ENCODE data around the gene CDKN1A. TPM values are rescaled to one million over a fixed set of nuclear protein-coding genes. Genes with fewer than 3 reads are reported as not detected.
"Not testable (repeated sequence)": the region's sequence is repeated elsewhere in the genome, so short reads cannot be mapped to it uniquely, and the experiment has no call there.

CDKN1A gene
- total RNA-seq, 4 donors from 2014 or later = 49.7 to 137 (median 81.7) TPM

- H3K9me3 ChIP-seq = no peaks in the 10 kb centered on the region
- ATAC-seq = no peak
- no peaks in the 10 kb centered on the region for H3K36me3 ChIP-seq
- no peak overlapping the region for H3K27ac ChIP-seq
- WGBS, 2 donors (ENCODE audit: low coverage in 1 of 2) = 34 to 68% methylated on average over 4 to 11 of the region's 13 CpGs
- no peaks in the 10 kb centered on the region for H3K4me1 ChIP-seq
- no peak overlapping the region for H3K4me3 ChIP-seq
- TF ChIP-seq POLR2A (IDR thresholded peaks at IDR 0.05) (no peak), EP300 (IDR thresholded peaks at IDR 0.05) (no peak)
- H3K27me3 ChIP-seq = no peaks in the 10 kb centered on the region
These were observed 28.6 kb upstream of the CDKN1A start for GRCh38 chr6:36649701-36650484.

- H3K4me3 ChIP-seq = no peak overlapping the region
- no peak for TF ChIP-seq POLR2A (IDR thresholded peaks at IDR 0.05)
- TF ChIP-seq EP300 (IDR thresholded peaks at IDR 0.05) = no peak
- no peak for TF ChIP-seq POLR2AphosphoS5 (IDR thresholded peaks at IDR 0.05)
- no peak for TF ChIP-seq CTCF (IDR thresholded peaks at IDR 0.05)
- WGBS, 2 donors (ENCODE audit: low coverage in 1 of 2) = 37 to 44% methylated on average over 2 of the region's 2 CpGs
- H3K27ac ChIP-seq = no peak overlapping the region
- no peaks in the 10 kb centered on the region for H3K36me3 ChIP-seq
- no peaks in the 10 kb centered on the region for H3K9me3 ChIP-seq
- no peaks in the 10 kb centered on the region for H3K27me3 ChIP-seq
- ATAC-seq = no peak
- no peaks in the 10 kb centered on the region for H3K4me1 ChIP-seq
These were observed 27.6 kb upstream of the CDKN1A start for GRCh38 chr6:36650848-36651478.

GRCh38 chr6:36651659-36652379, 26.7 kb upstream of the CDKN1A start:
- WGBS, 2 donors (ENCODE audit: low coverage in 1 of 2) = 90 to 100% methylated on average over 1 to 4 of the region's 11 CpGs
- no peaks in the 10 kb centered on the region for H3K36me3 ChIP-seq
- H3K27ac ChIP-seq = no peak overlapping the region
- TF ChIP-seq POLR2A (IDR thresholded peaks at IDR 0.05) (no peak), EP300 (IDR thresholded peaks at IDR 0.05) (no peak), CTCF (IDR thresholded peaks at IDR 0.05) (no peak), POLR2AphosphoS5 (IDR thresholded peaks at IDR 0.05) (no peak)
- H3K27me3 ChIP-seq = no peaks in the 10 kb centered on the region
- H3K4me1 ChIP-seq = no peaks in the 10 kb centered on the region
- no peaks in the 10 kb centered on the region for H3K9me3 ChIP-seq
- ATAC-seq = no peak
- no peak overlapping the region for H3K4me3 ChIP-seq

GRCh38 chr6:36654469-36654868, 24.0 kb upstream of the CDKN1A start:
- H3K4me1 ChIP-seq = peaks cover 0 to 13% (median 0%) of the 10 kb centered on the region in 3 donors
- WGBS, 2 donors (ENCODE audit: low coverage in 1 of 2) = 85 to 96% methylated on average over 4 to 5 of the region's 5 CpGs
- not testable (repeated sequence) for H3K36me3 ChIP-seq, H3K27me3 ChIP-seq, H3K9me3 ChIP-seq, H3K27ac ChIP-seq, H3K4me3 ChIP-seq, ATAC-seq

- Histone ChIP-seq H3K36me3 (no peaks in the 10 kb centered on the region), H3K4me1 (peaks cover 0 to 13% (median 0%) of the 10 kb centered on the region in 3 donors), H3K27ac (no peak overlapping the region), H3K4me3 (no peak overlapping the region), H3K27me3 (no peaks in the 10 kb centered on the region), H3K9me3 (no peaks in the 10 kb centered on the region)
- 61 to 72% methylated on average over 5 to 6 of the region's 6 CpGs for WGBS, 2 donors (ENCODE audit: low coverage in 1 of 2)
- no peak for ATAC-seq
- no peak for TF ChIP-seq POLR2A (IDR thresholded peaks at IDR 0.05)
- no peak for TF ChIP-seq CTCF (IDR thresholded peaks at IDR 0.05)
- TF ChIP-seq EP300 (IDR thresholded peaks at IDR 0.05) = no peak
- TF ChIP-seq POLR2AphosphoS5 (IDR thresholded peaks at IDR 0.05) = no peak
These were observed 23.3 kb upstream of the CDKN1A start for GRCh38 chr6:36655085-36655724.

Measured in gastroesophageal sphincter (tissue), 4 donors.